Endothelial cell of umbilical vein (primary cell): ENCODE results near the gene DPH2. TPM values are rescaled to one million over a fixed set of nuclear protein-coding genes. Genes with fewer than 3 reads are reported as not detected.

ENCODE experiments used
- BruUV-seq: library from RNA; stranded (reverse); fragments of 400-500 nt; replicated peaks from 2 replicates; lab custom pipeline; 2021; lab: Mats Ljungman, UMichigan
- CTCF ChIA-PET: fragments of 300-600, 350-600 bp; sonication (Branson Sonifier 250); formaldehyde crosslinking; loops from one replicate; lab custom pipeline; 2021; ENCODE audit warnings: antibody characterized with exemption, inconsistent platforms; lab: Charles Lee
- POLR2A ChIA-PET: fragments of 300-600, 350-600 bp; sonication (Branson Sonifier 250); formaldehyde crosslinking; loops from one replicate; lab custom pipeline; 2021; ENCODE audit warnings: antibody characterized with exemption, inconsistent platforms; lab: Charles Lee
- DNase-seq: peaks from one replicate; pipeline ENCODE4 v3.0.0-alpha.2; 2011; ENCODE audit warnings: low read depth, low spot score
- FAIRE-seq: peaks from 2 replicates; lab custom pipeline; 2011; peaks lifted over from hg19 to GRCh38; lab: Jason Lieb, UNC
- H2AFZ ChIP-seq: 2 replicates; pipeline ENCODE4 v1.6.0; 2012; ENCODE audit warnings: low read depth, low read length, control low read depth, inconsistent platforms
- H3K27ac ChIP-seq: 2 replicates; pipeline ENCODE4 v1.5.1; 2011; ENCODE audit warnings: low read depth, mild to moderate bottlenecking, control low read depth, low read length, moderate library complexity; ENCODE audit not compliant: insufficient read depth
- H3K27me3 ChIP-seq, 2 experiments: 2 replicates each; pipeline versions ENCODE4 v1.6.0 to v1.6.1; 2011; ENCODE audit warnings: low read length in 2 of 2, mixed read lengths in 1 of 2; ENCODE audit not compliant: control insufficient read depth in 2 of 2, insufficient read depth in 2 of 2
- H3K36me3 ChIP-seq, 2 experiments: 2 replicates in 1 of 2; 3 replicates in 1 of 2; pipeline ENCODE4 v1.5.1; 2011; ENCODE audit warnings: low read length in 2 of 2, mild to moderate bottlenecking in 1 of 2, moderate library complexity in 1 of 2; ENCODE audit not compliant: control insufficient read depth in 2 of 2, insufficient read depth in 2 of 2; ENCODE audit errors: extremely low read depth in 1 of 2
- H3K4me1 ChIP-seq: 3 replicates; pipeline ENCODE4 v1.5.1; 2011; ENCODE audit warnings: mild to moderate bottlenecking, low read length; ENCODE audit not compliant: control insufficient read depth, insufficient read depth; ENCODE audit errors: extremely low read depth
- H3K4me2 ChIP-seq: 2 replicates; pipeline ENCODE4 v1.6.1; 2011; ENCODE audit warnings: low read length, control low read depth, mixed read lengths; ENCODE audit not compliant: insufficient read depth
- H3K4me3 ChIP-seq, 3 experiments: fragments of 200-600 bp in 1 of 3; sonication (generic), shearing (Covaris generic) in 1 of 3; replicated peaks in 1 of 3; 2 replicates each; pipeline ENCODE4 v1.5.1; 2011 to 2016; ENCODE audit warnings: control low read depth in 3 of 3, low read length in 3 of 3, mild to moderate bottlenecking in 2 of 3, inconsistent platforms in 1 of 3, low read depth in 1 of 3, moderate library complexity in 1 of 3; ENCODE audit not compliant: insufficient read depth in 1 of 3
- H3K79me2 ChIP-seq: 2 replicates; pipeline ENCODE4 v1.6.0; 2012; ENCODE audit warnings: low read length, inconsistent platforms; ENCODE audit not compliant: control insufficient read depth, insufficient read depth
- H3K9ac ChIP-seq: replicated peaks from 2 replicates; pipeline ENCODE3; 2011; ENCODE audit warnings: low read length, control low read depth; ENCODE audit not compliant: insufficient read depth; ENCODE audit errors: extremely low read depth
- H3K9me1 ChIP-seq: replicated peaks from 3 replicates; pipeline ENCODE4 v1.6.0; 2011; ENCODE audit warnings: mild to moderate bottlenecking, low read length; ENCODE audit not compliant: control insufficient read depth, insufficient read depth; ENCODE audit errors: extremely low read depth
- H3K9me3 ChIP-seq: replicated peaks from 2 replicates; pipeline ENCODE4 v1.5.1; 2012; ENCODE audit warnings: low read length, inconsistent platforms; ENCODE audit not compliant: control insufficient read depth, insufficient read depth
- H4K20me1 ChIP-seq: replicated peaks from 2 replicates; pipeline ENCODE3; 2011; ENCODE audit warnings: mild to moderate bottlenecking, low read length; ENCODE audit not compliant: control insufficient read depth, insufficient read depth; ENCODE audit errors: extremely low read depth
- EZH2 ChIP-seq: IDR thresholded peaks from 2 replicates; pipeline ENCODE4 v1.6.1; 2012; ENCODE audit warnings: borderline replicate concordance, low read depth, mild to moderate bottlenecking, moderate library complexity, low read length, inconsistent platforms; ENCODE audit not compliant: severe bottlenecking
- FOS ChIP-seq: IDR thresholded peaks from 2 replicates; pipeline ENCODE4 v1.6.1; 2011; ENCODE audit warnings: mild to moderate bottlenecking, low read length, moderate library complexity, borderline replicate concordance; ENCODE audit not compliant: insufficient read depth
- GATA2 ChIP-seq: IDR thresholded peaks from 2 replicates; pipeline ENCODE4 v1.7.0; 2011; ENCODE audit warnings: low read depth, mild to moderate bottlenecking, moderate library complexity, mixed read lengths, low read length; ENCODE audit not compliant: insufficient read length, insufficient read depth
- JUN ChIP-seq: IDR thresholded peaks from 2 replicates; pipeline ENCODE4 v1.6.1; 2011; ENCODE audit warnings: borderline replicate concordance, low read depth; ENCODE audit not compliant: insufficient read length, insufficient read depth
- POLR2AphosphoS5 ChIP-seq: IDR thresholded peaks from 2 replicates; pipeline ENCODE4 v1.6.1; 2012; ENCODE audit warnings: low read depth, mild to moderate bottlenecking, control low read depth, low read length, moderate library complexity; ENCODE audit not compliant: insufficient read depth
- dilution Hi-C: fragments of 300-500 bp; cut with MboI; formaldehyde crosslinking; loops from one replicate; pipeline ENCODE4 v1.15.0; 2019; ENCODE audit warnings: low sequenced_read_pairs; ENCODE audit not compliant: extremely low pct_ligation_motif_present
- intact Hi-C: fragments of 100-400 bp; cut with micrococcal nuclease; formaldehyde crosslinking; loops from one replicate; pipeline ENCODE4 v1.10.0; 2022
- polyA plus RNA-seq, 4 experiments: library from polyadenylated mRNA; depleted of rRNA in 3 of 4; stranded (reverse) in 3 of 4; unstranded in 1 of 4; fragments of >200 nt; gene quantifications; 2 replicates each; pipeline versions ENCODE4 v1.2.1 to v1.2.3, GENCODE V29; 2011 to 2012; ENCODE audit warnings: missing spikeins in 1 of 4
- total RNA-seq: library from RNA; stranded (reverse); gene quantifications from 2 replicates; pipeline ENCODE4 v1.2.3, GENCODE V29; 2021
- TF ChIP-seq, protein P1 (sequence below): IDR thresholded peaks from 2 replicates; pipeline ENCODE4 v1.6.1; 2011; ENCODE audit not compliant: insufficient read depth, insufficient read length
- TF ChIP-seq, protein P2 (sequence below), 2 donors: IDR thresholded peaks; 1 replicate in 1 of 2; 2 replicates in 1 of 2; pipeline ENCODE4 v1.5.1; 2011; ENCODE audit warnings: low read length in 2 of 2, mild to moderate bottlenecking in 2 of 2, moderate library complexity in 2 of 2, control low read depth in 1 of 2, inconsistent platforms in 1 of 2, low read depth in 1 of 2; ENCODE audit not compliant: insufficient read depth in 1 of 2; ENCODE audit errors: extremely low read depth in 1 of 2

DPH2 gene
- total and polyA plus RNA-seq, 2 donors (not counting 3 experiments of a cell fraction or from before 2014, with no cell fraction given): 28.1 to 59.1 TPM

DNA sequence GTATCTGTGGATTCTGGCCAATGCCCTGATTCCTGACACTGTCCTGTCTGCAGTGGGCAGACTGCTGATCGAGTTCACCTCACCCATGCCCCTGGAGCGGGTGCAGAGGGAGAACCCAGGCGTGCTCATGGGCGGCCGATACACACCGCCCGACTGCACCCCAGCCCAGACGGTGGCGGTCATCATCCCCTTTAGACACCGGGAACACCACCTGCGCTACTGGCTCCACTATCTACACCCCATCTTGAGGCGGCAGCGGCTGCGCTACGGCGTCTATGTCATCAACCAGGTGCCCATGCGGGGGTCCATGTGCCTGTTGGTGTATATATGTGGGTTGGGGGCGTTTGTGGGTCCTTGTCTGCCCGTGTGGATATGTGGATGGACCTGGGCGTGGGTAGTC, 11.8 kb downstream of the DPH2 start:
- dilution Hi-C loops: no loop called here
- H3K79me2 ChIP-seq: peaks cover 29% of the 10 kb centered on the region
- CTCF ChIA-PET: no interaction called here
- POLR2A ChIA-PET: no interaction called here
- H3K9ac ChIP-seq: no peak overlapping the region
- H3K4me1 ChIP-seq: peaks cover 17% of the 10 kb centered on the region
- BruUV-seq: no TSS peak
- H3K27ac ChIP-seq: no peak overlapping the region
- no peak overlapping the region for H2AFZ ChIP-seq
- TF ChIP-seq, protein P1, sequence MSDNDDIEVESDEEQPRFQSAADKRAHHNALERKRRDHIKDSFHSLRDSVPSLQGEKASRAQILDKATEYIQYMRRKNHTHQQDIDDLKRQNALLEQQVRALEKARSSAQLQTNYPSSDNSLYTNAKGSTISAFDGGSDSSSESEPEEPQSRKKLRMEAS: no peak
- TF ChIP-seq EZH2: no peak
- TF ChIP-seq POLR2AphosphoS5: no peak
- no peak for TF ChIP-seq JUN
- TF ChIP-seq FOS: no peak
- no peak for TF ChIP-seq GATA2
- TF ChIP-seq, protein P2, sequence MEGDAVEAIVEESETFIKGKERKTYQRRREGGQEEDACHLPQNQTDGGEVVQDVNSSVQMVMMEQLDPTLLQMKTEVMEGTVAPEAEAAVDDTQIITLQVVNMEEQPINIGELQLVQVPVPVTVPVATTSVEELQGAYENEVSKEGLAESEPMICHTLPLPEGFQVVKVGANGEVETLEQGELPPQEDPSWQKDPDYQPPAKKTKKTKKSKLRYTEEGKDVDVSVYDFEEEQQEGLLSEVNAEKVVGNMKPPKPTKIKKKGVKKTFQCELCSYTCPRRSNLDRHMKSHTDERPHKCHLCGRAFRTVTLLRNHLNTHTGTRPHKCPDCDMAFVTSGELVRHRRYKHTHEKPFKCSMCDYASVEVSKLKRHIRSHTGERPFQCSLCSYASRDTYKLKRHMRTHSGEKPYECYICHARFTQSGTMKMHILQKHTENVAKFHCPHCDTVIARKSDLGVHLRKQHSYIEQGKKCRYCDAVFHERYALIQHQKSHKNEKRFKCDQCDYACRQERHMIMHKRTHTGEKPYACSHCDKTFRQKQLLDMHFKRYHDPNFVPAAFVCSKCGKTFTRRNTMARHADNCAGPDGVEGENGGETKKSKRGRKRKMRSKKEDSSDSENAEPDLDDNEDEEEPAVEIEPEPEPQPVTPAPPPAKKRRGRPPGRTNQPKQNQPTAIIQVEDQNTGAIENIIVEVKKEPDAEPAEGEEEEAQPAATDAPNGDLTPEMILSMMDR (IDR thresholded peaks at IDR 0.05; ENCODE audit: extremely low read depth in 1 of 2, insufficient read depth in 1 of 2, low read depth in 1 of 2, low read length in 2 of 2): no peak
- no peak overlapping the region for H3K4me2 ChIP-seq
- H3K27me3 ChIP-seq: no peaks in the 10 kb centered on the region
- H3K4me3 ChIP-seq: no peak overlapping the region
- DNase-seq (no peak), FAIRE-seq (no peak)
- intact Hi-C loops: no loop called here
- peaks cover 0 to 17% of the 10 kb centered on the region in 2 experiments for H3K36me3 ChIP-seq
- no peaks in the 10 kb centered on the region for H3K9me1 ChIP-seq
- H3K9me3 ChIP-seq: no peaks in the 10 kb centered on the region
- H4K20me1 ChIP-seq: no peaks in the 10 kb centered on the region
